Tibial artery (tissue), 4 donors: ENCODE data around the gene CD14.
"Not testable (repeated sequence)": the region's sequence is repeated elsewhere in the genome, so short reads cannot be mapped to it uniquely, and the experiment has no call there.

Experiments used
- DNase-seq, 2 donors: peaks; one replicate each; pipeline ENCODE4 v3.0.0-alpha.2; 2019
- H3K27ac ChIP-seq, 2 donors: fragments of 200-600 bp; sonication (generic) in 1 of 2; 1 replicate in 1 of 2; 2 replicates in 1 of 2; pipeline ENCODE4 v1.5.1; 2018 to 2019; ENCODE audit warnings: mild to moderate bottlenecking in 1 of 2
- H3K27me3 ChIP-seq, 2 donors: fragments of 200-600 bp; sonication (generic) in 1 of 2; one replicate each; pipeline versions ENCODE4 v1.5.1 to v1.6.0; 2016 to 2019
- H3K36me3 ChIP-seq, 3 donors: fragments of 200-600 bp; sonication (generic) in 2 of 3; one replicate each; pipeline ENCODE4 v1.5.1; 2016 to 2019; ENCODE audit warnings: mild to moderate bottlenecking in 2 of 3
- H3K4me1 ChIP-seq, 4 donors: fragments of 200-600 bp; sonication (generic) in 2 of 4; 1 replicate in 3 of 4; 2 replicates in 1 of 4; pipeline ENCODE4 v1.5.1; 2016 to 2019
- H3K4me3 ChIP-seq, 2 donors: fragments of 200-600 bp; sonication (generic) in 1 of 2; 1 replicate in 1 of 2; 2 replicates in 1 of 2; pipeline ENCODE4 v1.5.1; 2018 to 2019; ENCODE audit warnings: mild to moderate bottlenecking in 2 of 2
- H3K9me3 ChIP-seq, 3 donors: fragments of 200-600 bp; sonication (generic) in 1 of 3; one replicate each; pipeline ENCODE4 v1.5.1; 2016 to 2019
- intact Hi-C: fragments of 100-400 bp; cut with DNase I; formaldehyde crosslinking; loops from one replicate; pipeline ENCODE4 v1.15.0; 2023; ENCODE audit warnings: low total_unique reads
- TF ChIP-seq, protein P1 (sequence below), 2 experiments: fragments of 200-600 bp in 1 of 2; fragments of 450-650 bp in 1 of 2; IDR thresholded peaks; one replicate each; pipeline ENCODE4 v1.5.1; 2017 to 2019; ENCODE audit warnings: antibody characterized with exemption in 2 of 2, mild to moderate bottlenecking in 1 of 2, moderate library complexity in 1 of 2

CD14 gene

DNA sequence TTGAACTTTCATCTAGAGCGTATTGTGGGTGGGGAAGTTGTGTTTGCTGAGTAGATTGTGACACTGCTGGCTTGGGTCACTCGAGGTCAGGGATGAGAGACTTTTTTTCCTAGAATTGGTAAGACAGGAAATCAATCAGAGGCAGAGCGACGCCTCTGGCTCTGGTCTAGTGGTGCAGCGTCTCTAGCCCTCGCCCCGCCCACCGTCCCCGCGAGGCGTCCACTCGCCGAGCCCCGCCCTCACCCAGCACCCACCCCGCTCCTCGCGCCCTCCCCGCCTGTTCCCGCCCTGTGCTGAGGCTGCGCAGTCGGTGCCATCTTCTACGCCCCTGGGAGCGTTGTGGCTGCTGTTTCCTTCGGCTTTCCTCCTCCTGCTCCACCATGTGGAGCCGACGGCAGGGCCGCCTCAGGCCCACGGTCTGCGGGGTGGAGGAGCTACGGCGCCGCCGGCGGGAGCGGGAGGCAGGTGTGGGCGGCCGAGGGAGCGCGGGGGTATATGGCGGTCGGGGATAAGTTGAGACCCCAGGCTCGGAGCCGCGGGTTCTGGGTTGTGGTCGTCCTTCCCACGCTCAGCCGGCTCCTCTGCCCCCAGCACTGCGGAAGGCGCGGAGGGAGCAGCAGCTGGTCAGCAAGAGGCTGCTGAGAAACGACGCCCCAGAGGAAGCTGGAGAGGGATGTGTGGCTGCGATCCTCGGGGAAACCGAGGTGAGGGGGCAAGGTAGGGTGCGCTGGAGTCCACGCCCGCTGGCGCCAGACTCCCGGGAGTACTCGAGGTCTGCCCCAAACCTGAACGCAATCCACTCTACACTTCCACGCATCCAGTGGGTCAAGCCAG, 6.4 kb upstream of the CD14 start, which contains the start of gene TMCO6:
Gene TMCO6, plus strand, starts transcription at position 304 of the 834 bp plus-strand sequence. Its CDS starts 77 bp downstream, at position 381.
- Histone ChIP-seq H3K9me3 (no peaks in the 10 kb centered on the region), H3K27me3 (no peaks in the 10 kb centered on the region), H3K4me3 (peak within 1 kb of the TSS; percentile 59 to 84), H3K36me3 (peaks cover under 1 to 24% (median 14%) of the 10 kb centered on the region in 3 donors), H3K27ac (peak within 1 kb of the TSS; percentile 81 to 84), H3K4me1 (peaks cover 0 to 37% (median 9%) of the 10 kb centered on the region in 4 donors)
- intact Hi-C loops: loop anchor here (2.0 kb wide), 1 partner anchor 75 kb away; the partner anchor contains the start of genes APBB3 and SLC35A4
- DNase-seq: peak; percentile 98 to 99
- TF ChIP-seq, protein P1, sequence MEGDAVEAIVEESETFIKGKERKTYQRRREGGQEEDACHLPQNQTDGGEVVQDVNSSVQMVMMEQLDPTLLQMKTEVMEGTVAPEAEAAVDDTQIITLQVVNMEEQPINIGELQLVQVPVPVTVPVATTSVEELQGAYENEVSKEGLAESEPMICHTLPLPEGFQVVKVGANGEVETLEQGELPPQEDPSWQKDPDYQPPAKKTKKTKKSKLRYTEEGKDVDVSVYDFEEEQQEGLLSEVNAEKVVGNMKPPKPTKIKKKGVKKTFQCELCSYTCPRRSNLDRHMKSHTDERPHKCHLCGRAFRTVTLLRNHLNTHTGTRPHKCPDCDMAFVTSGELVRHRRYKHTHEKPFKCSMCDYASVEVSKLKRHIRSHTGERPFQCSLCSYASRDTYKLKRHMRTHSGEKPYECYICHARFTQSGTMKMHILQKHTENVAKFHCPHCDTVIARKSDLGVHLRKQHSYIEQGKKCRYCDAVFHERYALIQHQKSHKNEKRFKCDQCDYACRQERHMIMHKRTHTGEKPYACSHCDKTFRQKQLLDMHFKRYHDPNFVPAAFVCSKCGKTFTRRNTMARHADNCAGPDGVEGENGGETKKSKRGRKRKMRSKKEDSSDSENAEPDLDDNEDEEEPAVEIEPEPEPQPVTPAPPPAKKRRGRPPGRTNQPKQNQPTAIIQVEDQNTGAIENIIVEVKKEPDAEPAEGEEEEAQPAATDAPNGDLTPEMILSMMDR (IDR thresholded peaks at IDR 0.05): peak; percentile 65 to 69

GRCh38 chr5:140638898-140639147, 5.8 kb upstream of the CD14 start:
- H3K27me3 ChIP-seq, DNase-seq, H3K9me3 ChIP-seq: not testable (repeated sequence)
- Histone ChIP-seq H3K4me1 (peaks cover 0 to 35% (median 9%) of the 10 kb centered on the region in 4 donors), H3K4me3 (peak overlapping the region; percentile 59 to 84), H3K27ac (peak overlapping the region; percentile 81 to 84), H3K36me3 (peaks cover 0 to 19% (median 9%) of the 10 kb centered on the region in 3 donors)
- intact Hi-C loops: loop anchor here (2.0 kb wide), 1 partner anchor 74 kb away; the partner anchor contains the start of genes APBB3 and SLC35A4

GRCh38 chr5:140637371-140638100, 4.6 kb upstream of the CD14 start:
- intact Hi-C loops: loop anchor here (2.0 kb wide), 1 partner anchor 73 kb away; the partner anchor contains the start of genes APBB3 and SLC35A4
- no peaks in the 10 kb centered on the region for H3K9me3 ChIP-seq
- TF ChIP-seq, protein P1 (IDR thresholded peaks at IDR 0.05): no peak

GRCh38 chr5:140635291-140636257, 2.6 kb upstream of the CD14 start:
- TF ChIP-seq, protein P1 (IDR thresholded peaks at IDR 0.05): no peak
- intact Hi-C loops: no loop called here
- DNase-seq: no peak
- no peaks in the 10 kb centered on the region for H3K36me3 ChIP-seq
- no peaks in the 10 kb centered on the region for H3K27me3 ChIP-seq
- H3K4me3 ChIP-seq: no peak overlapping the region
- no peaks in the 10 kb centered on the region for H3K9me3 ChIP-seq
- peaks cover 5 to 35% (median 20%) of the 10 kb centered on the region in 4 donors for H3K4me1 ChIP-seq
- no peak overlapping the region for H3K27ac ChIP-seq

More at GRCh38 chr5:140637371-140638100, 4.6 kb upstream of the CD14 start:
- Histone ChIP-seq H3K27ac (no peak overlapping the region), H3K4me3 (no peak overlapping the region), H3K4me1 (peaks cover 5 to 35% (median 15%) of the 10 kb centered on the region in 4 donors), H3K36me3 (peaks cover 0 to 6% (median 0%) of the 10 kb centered on the region in 3 donors), H3K27me3 (no peaks in the 10 kb centered on the region)
- DNase-seq: no peak

DNA sequence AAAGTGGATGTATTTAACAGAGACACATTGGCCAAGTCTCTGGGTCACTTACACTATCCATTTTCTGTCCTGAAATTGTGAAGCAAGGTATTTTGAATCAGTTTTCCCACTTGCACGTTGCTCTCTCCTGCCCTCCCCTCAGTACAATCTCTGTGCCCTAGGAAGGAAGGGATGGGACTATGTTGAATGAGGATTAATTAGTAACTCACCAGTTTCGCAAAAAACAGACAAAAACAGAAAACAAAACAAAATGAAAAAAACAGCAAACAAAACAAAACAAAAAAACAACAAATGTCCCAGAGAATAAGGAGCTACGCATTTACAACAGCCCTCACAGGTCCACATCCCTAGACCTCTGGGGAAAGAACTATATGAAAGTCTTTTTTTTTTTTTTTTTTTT, 1.1 kb upstream of the CD14 start:
- Histone ChIP-seq H3K4me3 (no peak overlapping the region), H3K4me1 (peaks cover 5 to 23% (median 13%) of the 10 kb centered on the region in 4 donors), H3K27ac (no peak overlapping the region), H3K27me3 (no peaks in the 10 kb centered on the region), H3K36me3 (no peaks in the 10 kb centered on the region), H3K9me3 (no peaks in the 10 kb centered on the region)
- TF ChIP-seq, protein P1 (IDR thresholded peaks at IDR 0.05): no peak
- DNase-seq: no peak
- intact Hi-C loops: no loop called here
